GM23338 (cell line): ENCODE data around the gene CYP27A1. TPM values are rescaled to one million over a fixed set of nuclear protein-coding genes. Genes with fewer than 3 reads are reported as not detected.

ENCODE experiments used
- ATAC-seq: fragments of 200-7000 bp; cut with Tn5 transposase; 3 replicates; pipeline ENCODE4 v1.9.1; 2020
- DNase-seq: peaks from one replicate; pipeline ENCODE4 v3.0.0-alpha.2; 2015; ENCODE audit warnings: low spot score
- H2AFZ ChIP-seq: fragments of 200-600 bp; sonication (generic); 2 replicates; pipeline ENCODE4 v1.8.0; 2016; ENCODE audit warnings: antibody characterized with exemption, mild to moderate bottlenecking, moderate library complexity
- H3F3A ChIP-seq: fragments of 200-600 bp; sonication (generic); replicated peaks from 2 replicates; pipeline ENCODE4 v1.8.0; 2017; ENCODE audit warnings: antibody characterized with exemption, mixed run types, low read depth
- H3K27ac ChIP-seq: fragments of 200-600 bp; sonication (generic); 2 replicates; pipeline ENCODE4 v1.6.1; 2016; ENCODE audit warnings: low read depth
- H3K27me3 ChIP-seq: fragments of 200-600 bp; sonication (generic); 2 replicates; pipeline ENCODE4 v1.8.0; 2016; ENCODE audit warnings: mild to moderate bottlenecking, mixed run types, moderate library complexity; ENCODE audit not compliant: insufficient read depth
- H3K36me3 ChIP-seq: fragments of 200-600 bp; sonication (generic); 2 replicates; pipeline ENCODE4 v1.8.0; 2016; ENCODE audit warnings: mild to moderate bottlenecking; ENCODE audit not compliant: insufficient read depth
- H3K4me1 ChIP-seq: fragments of 200-600 bp; sonication (generic); 2 replicates; pipeline ENCODE4 v1.8.0; 2016; ENCODE audit warnings: mild to moderate bottlenecking, moderate library complexity; ENCODE audit not compliant: insufficient read depth
- H3K4me2 ChIP-seq: fragments of 200-600 bp; sonication (generic); 2 replicates; pipeline ENCODE4 v1.7.1; 2017; ENCODE audit warnings: mixed run types
- H3K4me3 ChIP-seq: fragments of 200-600 bp; sonication (generic); 2 replicates; pipeline ENCODE4 v1.6.1; 2016; ENCODE audit warnings: mixed run types
- H3K79me2 ChIP-seq: fragments of 200-600 bp; sonication (generic); replicated peaks from 2 replicates; pipeline ENCODE4 v1.8.0; 2017; ENCODE audit warnings: mild to moderate bottlenecking; ENCODE audit not compliant: insufficient read depth
- H3K9me2 ChIP-seq: fragments of 200-600 bp; sonication (generic); 2 replicates; pipeline ENCODE4 v1.8.0; 2017; ENCODE audit not compliant: insufficient read depth
- H4K20me1 ChIP-seq: fragments of 200-600 bp; sonication (generic); replicated peaks from 2 replicates; pipeline ENCODE4 v1.8.0; 2017; ENCODE audit warnings: mild to moderate bottlenecking; ENCODE audit not compliant: insufficient read depth
- H3K27ac Mint-ChIP-seq: 2 replicates; pipeline ENCODE4 v1.8.0; 2020; ENCODE audit warnings: inconsistent platforms, mild to moderate bottlenecking, moderate library complexity, mixed read lengths
- H3K27me3 Mint-ChIP-seq: 3 replicates; pipeline ENCODE4 v1.8.0; 2022; ENCODE audit warnings: low read depth, mild to moderate bottlenecking, moderate library complexity, mixed read lengths, inconsistent platforms; ENCODE audit not compliant: insufficient read depth, poor library complexity
- H3K36me3 Mint-ChIP-seq: 3 replicates; pipeline ENCODE4 v1.8.0; 2021; ENCODE audit warnings: low read depth, mild to moderate bottlenecking, inconsistent platforms, moderate library complexity, mixed read lengths
- H3K4me1 Mint-ChIP-seq: 3 replicates; pipeline ENCODE4 v1.8.0; 2020; ENCODE audit warnings: mild to moderate bottlenecking, inconsistent platforms, mixed read lengths
- H3K4me3 Mint-ChIP-seq: 3 replicates; pipeline ENCODE4 v1.8.0; 2021; ENCODE audit warnings: moderate library complexity, mild to moderate bottlenecking, inconsistent platforms, mixed read lengths
- H3K9me3 Mint-ChIP-seq: 3 replicates; pipeline ENCODE4 v1.8.0; 2020; ENCODE audit warnings: moderate library complexity, mild to moderate bottlenecking, inconsistent platforms, mixed read lengths
- CREB1 ChIP-seq: fragments of 250-450 bp; sonication (Bioruptor Pico); IDR thresholded peaks from 2 replicates; pipeline ENCODE4 v1.5.0; 2020; ENCODE audit warnings: low read depth, mild to moderate bottlenecking, moderate library complexity
- CTCF ChIP-seq, 2 experiments: fragments of 200-600 bp in 1 of 2; sonication (generic) in 1 of 2; conservative IDR thresholded peaks; 2 replicates each; pipeline versions ENCODE4 v1.5.1 to v1.6.1; 2016 to 2017; ENCODE audit warnings: antibody characterized with exemption in 2 of 2, low read depth in 2 of 2, mild to moderate bottlenecking in 2 of 2, moderate library complexity in 1 of 2
- EZH2 ChIP-seq: fragments of 200-600 bp; sonication (generic); IDR thresholded peaks from one replicate; pipeline ENCODE4 v1.8.0; 2017; ENCODE audit warnings: antibody characterized with exemption, mild to moderate bottlenecking, low read depth; ENCODE audit not compliant: unreplicated experiment
- EZH2phosphoT487 ChIP-seq: fragments of 200-600 bp; sonication (generic); IDR thresholded peaks from one replicate; pipeline ENCODE4 v1.8.1; 2018; ENCODE audit warnings: antibody characterized with exemption; ENCODE audit not compliant: unreplicated experiment
- JUNB ChIP-seq: IDR thresholded peaks from one replicate; pipeline ENCODE4 v1.6.1; 2016; ENCODE audit warnings: antibody characterized with exemption; ENCODE audit not compliant: unreplicated experiment
- NANOG ChIP-seq: IDR thresholded peaks from 2 replicates; pipeline ENCODE4 v1.6.1; 2016; ENCODE audit warnings: antibody characterized with exemption, borderline replicate concordance
- POLR2AphosphoS5 ChIP-seq: IDR thresholded peaks from 2 replicates; pipeline ENCODE4 v1.6.1; 2016; ENCODE audit warnings: antibody characterized with exemption, low read depth
- STAT1 ChIP-seq: IDR thresholded peaks from one replicate; pipeline ENCODE4 v1.6.1; 2016; ENCODE audit warnings: antibody characterized with exemption; ENCODE audit not compliant: unreplicated experiment
- ZNF114 ChIP-seq: fragments of 250-450 bp; sonication (Bioruptor Pico); IDR thresholded peaks from 2 replicates; pipeline ENCODE4 v1.5.0; 2020; ENCODE audit warnings: mild to moderate bottlenecking, moderate library complexity
- ZNF331 ChIP-seq: fragments of 250-450 bp; sonication (Bioruptor Pico); IDR thresholded peaks from 2 replicates; pipeline ENCODE4 v1.5.0; 2020; ENCODE audit warnings: low read depth, mild to moderate bottlenecking, moderate library complexity
- polyA plus RNA-seq: library from polyadenylated mRNA; unstranded; fragments of >200 nt; fragmentation: Nextera tagmentation; extraction: Ambion mirVana; gene quantifications from 2 replicates; pipeline ENCODE4 v1.2.1, GENCODE V29; 2016
- total RNA-seq: library from RNA; depleted of rRNA; stranded (reverse); fragments of >200 nt; shearing (Covaris generic); gene quantifications from 2 replicates; pipeline ENCODE4 v1.2.3, GENCODE V29; 2014
- TF ChIP-seq, protein P1 (sequence below): IDR thresholded peaks from 2 replicates; pipeline ENCODE4 v1.6.1; 2016; ENCODE audit warnings: antibody characterized with exemption
- TF ChIP-seq, protein P2 (sequence below): fragments of 250-450 bp; sonication (Bioruptor Pico); IDR thresholded peaks from 2 replicates; pipeline ENCODE4 v1.5.0; 2020; ENCODE audit warnings: mild to moderate bottlenecking, moderate library complexity
- TF ChIP-seq, protein P3 (sequence below): IDR thresholded peaks from one replicate; pipeline ENCODE4 v1.6.1; 2018; ENCODE audit warnings: antibody characterized with exemption; ENCODE audit not compliant: unreplicated experiment

CYP27A1 gene
- total and polyA plus RNA-seq, 2 experiments from 2014 or later, result 2.2 to 6.9 TPM

- Histone ChIP-seq H3K79me2 (no peaks in the 10 kb centered on the region), H3K36me3 (peaks cover 7% of the 10 kb centered on the region; the same call in 1 of the 2 replicates), H3K9me2 (no peaks in the 10 kb centered on the region), H2AFZ (no peak overlapping the region), H3F3A (no peaks in the 10 kb centered on the region), H4K20me1 (no peaks in the 10 kb centered on the region), H3K27ac (no peak overlapping the region), H3K4me1 (peaks cover 29% of the 10 kb centered on the region), H3K4me3 (no peak overlapping the region), H3K27me3 (no peaks in the 10 kb centered on the region), H3K4me2 (no peak overlapping the region)
- H3K27ac Mint-ChIP-seq, result no peak overlapping the region
- peaks cover 13% of the 10 kb centered on the region; the same call in 2 of the 3 replicates for H3K36me3 Mint-ChIP-seq
- peaks cover 14% of the 10 kb centered on the region for H3K9me3 Mint-ChIP-seq
- peaks cover 5% of the 10 kb centered on the region for H3K27me3 Mint-ChIP-seq
- H3K4me1 Mint-ChIP-seq, result peaks cover 33% of the 10 kb centered on the region
- TF ChIP-seq JUNB, result no peak
- TF ChIP-seq, protein P1, sequence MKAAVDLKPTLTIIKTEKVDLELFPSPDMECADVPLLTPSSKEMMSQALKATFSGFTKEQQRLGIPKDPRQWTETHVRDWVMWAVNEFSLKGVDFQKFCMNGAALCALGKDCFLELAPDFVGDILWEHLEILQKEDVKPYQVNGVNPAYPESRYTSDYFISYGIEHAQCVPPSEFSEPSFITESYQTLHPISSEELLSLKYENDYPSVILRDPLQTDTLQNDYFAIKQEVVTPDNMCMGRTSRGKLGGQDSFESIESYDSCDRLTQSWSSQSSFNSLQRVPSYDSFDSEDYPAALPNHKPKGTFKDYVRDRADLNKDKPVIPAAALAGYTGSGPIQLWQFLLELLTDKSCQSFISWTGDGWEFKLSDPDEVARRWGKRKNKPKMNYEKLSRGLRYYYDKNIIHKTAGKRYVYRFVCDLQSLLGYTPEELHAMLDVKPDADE, result no peak
- TF ChIP-seq, protein P2, sequence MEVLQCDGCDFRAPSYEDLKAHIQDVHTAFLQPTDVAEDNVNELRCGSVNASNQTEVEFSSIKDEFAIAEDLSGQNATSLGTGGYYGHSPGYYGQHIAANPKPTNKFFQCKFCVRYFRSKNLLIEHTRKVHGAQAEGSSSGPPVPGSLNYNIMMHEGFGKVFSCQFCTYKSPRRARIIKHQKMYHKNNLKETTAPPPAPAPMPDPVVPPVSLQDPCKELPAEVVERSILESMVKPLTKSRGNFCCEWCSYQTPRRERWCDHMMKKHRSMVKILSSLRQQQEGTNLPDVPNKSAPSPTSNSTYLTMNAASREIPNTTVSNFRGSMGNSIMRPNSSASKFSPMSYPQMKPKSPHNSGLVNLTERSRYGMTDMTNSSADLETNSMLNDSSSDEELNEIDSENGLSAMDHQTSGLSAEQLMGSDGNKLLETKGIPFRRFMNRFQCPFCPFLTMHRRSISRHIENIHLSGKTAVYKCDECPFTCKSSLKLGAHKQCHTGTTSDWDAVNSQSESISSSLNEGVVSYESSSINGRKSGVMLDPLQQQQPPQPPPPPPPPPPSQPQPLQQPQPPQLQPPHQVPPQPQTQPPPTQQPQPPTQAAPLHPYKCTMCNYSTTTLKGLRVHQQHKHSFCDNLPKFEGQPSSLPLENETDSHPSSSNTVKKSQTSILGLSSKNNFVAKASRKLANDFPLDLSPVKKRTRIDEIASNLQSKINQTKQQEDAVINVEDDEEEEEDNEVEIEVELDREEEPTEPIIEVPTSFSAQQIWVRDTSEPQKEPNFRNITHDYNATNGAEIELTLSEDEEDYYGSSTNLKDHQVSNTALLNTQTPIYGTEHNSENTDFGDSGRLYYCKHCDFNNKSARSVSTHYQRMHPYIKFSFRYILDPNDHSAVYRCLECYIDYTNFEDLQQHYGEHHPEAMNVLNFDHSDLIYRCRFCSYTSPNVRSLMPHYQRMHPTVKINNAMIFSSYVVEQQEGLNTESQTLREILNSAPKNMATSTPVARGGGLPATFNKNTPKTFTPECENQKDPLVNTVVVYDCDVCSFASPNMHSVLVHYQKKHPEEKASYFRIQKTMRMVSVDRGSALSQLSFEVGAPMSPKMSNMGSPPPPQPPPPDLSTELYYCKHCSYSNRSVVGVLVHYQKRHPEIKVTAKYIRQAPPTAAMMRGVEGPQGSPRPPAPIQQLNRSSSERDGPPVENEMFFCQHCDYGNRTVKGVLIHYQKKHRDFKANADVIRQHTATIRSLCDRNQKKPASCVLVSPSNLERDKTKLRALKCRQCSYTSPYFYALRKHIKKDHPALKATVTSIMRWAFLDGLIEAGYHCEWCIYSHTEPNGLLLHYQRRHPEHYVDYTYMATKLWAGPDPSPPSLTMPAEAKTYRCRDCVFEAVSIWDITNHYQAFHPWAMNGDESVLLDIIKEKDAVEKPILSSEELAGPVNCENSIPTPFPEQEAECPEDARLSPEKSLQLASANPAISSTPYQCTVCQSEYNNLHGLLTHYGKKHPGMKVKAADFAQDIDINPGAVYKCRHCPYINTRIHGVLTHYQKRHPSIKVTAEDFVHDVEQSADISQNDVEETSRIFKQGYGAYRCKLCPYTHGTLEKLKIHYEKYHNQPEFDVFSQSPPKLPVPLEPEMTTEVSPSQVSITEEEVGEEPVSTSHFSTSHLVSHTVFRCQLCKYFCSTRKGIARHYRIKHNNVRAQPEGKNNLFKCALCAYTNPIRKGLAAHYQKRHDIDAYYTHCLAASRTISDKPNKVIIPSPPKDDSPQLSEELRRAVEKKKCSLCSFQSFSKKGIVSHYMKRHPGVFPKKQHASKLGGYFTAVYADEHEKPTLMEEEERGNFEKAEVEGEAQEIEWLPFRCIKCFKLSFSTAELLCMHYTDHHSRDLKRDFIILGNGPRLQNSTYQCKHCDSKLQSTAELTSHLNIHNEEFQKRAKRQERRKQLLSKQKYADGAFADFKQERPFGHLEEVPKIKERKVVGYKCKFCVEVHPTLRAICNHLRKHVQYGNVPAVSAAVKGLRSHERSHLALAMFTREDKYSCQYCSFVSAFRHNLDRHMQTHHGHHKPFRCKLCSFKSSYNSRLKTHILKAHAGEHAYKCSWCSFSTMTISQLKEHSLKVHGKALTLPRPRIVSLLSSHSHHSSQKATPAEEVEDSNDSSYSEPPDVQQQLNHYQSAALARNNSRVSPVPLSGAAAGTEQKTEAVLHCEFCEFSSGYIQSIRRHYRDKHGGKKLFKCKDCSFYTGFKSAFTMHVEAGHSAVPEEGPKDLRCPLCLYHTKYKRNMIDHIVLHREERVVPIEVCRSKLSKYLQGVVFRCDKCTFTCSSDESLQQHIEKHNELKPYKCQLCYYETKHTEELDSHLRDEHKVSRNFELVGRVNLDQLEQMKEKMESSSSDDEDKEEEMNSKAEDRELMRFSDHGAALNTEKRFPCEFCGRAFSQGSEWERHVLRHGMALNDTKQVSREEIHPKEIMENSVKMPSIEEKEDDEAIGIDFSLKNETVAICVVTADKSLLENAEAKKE (CRISPR knock-in tag), result no peak
- TF ChIP-seq, protein P3, sequence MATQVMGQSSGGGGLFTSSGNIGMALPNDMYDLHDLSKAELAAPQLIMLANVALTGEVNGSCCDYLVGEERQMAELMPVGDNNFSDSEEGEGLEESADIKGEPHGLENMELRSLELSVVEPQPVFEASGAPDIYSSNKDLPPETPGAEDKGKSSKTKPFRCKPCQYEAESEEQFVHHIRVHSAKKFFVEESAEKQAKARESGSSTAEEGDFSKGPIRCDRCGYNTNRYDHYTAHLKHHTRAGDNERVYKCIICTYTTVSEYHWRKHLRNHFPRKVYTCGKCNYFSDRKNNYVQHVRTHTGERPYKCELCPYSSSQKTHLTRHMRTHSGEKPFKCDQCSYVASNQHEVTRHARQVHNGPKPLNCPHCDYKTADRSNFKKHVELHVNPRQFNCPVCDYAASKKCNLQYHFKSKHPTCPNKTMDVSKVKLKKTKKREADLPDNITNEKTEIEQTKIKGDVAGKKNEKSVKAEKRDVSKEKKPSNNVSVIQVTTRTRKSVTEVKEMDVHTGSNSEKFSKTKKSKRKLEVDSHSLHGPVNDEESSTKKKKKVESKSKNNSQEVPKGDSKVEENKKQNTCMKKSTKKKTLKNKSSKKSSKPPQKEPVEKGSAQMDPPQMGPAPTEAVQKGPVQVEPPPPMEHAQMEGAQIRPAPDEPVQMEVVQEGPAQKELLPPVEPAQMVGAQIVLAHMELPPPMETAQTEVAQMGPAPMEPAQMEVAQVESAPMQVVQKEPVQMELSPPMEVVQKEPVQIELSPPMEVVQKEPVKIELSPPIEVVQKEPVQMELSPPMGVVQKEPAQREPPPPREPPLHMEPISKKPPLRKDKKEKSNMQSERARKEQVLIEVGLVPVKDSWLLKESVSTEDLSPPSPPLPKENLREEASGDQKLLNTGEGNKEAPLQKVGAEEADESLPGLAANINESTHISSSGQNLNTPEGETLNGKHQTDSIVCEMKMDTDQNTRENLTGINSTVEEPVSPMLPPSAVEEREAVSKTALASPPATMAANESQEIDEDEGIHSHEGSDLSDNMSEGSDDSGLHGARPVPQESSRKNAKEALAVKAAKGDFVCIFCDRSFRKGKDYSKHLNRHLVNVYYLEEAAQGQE, result no peak
- no peak for TF ChIP-seq EZH2
- TF ChIP-seq CTCF (conservative IDR thresholded peaks at IDR 0.05; ENCODE audit: low read depth in 2 of 2), result no peak
- no peak for TF ChIP-seq NANOG
- TF ChIP-seq CREB1, result no peak
- TF ChIP-seq ZNF114 (CRISPR knock-in tag), result no peak
- TF ChIP-seq POLR2AphosphoS5, result no peak
- TF ChIP-seq STAT1, result no peak
- TF ChIP-seq EZH2phosphoT487, result no peak
- no peak for TF ChIP-seq ZNF331 (CRISPR knock-in tag)
- no peak for DNase-seq
- no peak overlapping the region for H3K4me3 Mint-ChIP-seq
- ATAC-seq, result no peak
Observed at GRCh38 chr2:218802386-218802994, 20.5 kb downstream of the CYP27A1 start.
